ENCODE results near the gene SERGEF.

The SERGEF gene

DNA sequence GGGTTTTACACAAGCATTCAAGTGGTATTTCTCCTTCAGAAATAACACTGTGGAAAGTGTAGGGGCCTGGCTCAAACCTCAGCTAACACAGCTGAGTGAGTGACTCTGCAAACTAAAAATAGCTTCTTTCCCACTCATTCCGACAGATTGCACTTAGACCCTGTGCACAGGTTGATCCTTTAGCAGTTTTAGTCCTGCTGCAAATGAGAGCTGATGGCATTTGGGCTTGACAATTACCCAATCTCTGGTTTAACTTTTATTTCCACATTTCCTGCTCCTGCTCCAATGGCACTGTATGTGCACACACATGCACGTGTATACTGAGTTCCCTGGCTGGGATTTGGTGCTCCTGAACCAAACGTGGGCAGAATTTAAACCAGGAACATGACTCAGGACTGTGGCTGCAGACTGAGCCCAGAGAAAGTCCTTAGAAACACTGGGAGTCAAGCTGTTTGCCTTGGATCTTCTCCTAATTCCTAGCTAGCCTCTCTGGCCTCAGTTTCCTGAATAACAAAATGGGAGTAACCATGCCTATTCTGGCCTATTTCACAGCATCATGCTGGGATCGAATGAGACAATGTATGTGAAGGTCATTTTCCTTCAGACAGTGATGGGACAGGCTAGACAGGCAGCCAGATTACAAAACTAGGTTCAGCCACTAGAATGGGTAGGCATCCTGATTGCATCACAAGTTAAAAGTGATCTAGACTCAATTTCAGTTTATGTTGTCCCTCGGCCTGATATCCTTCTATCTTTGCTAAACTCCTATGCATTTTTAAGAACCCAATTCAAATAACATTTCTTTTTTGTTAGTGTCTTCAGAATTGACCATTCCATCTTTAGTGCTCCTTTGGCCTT lies 58.2 kb downstream of the SERGEF start:
- in situ Hi-C loops (cut with MboI; ENCODE audit: low sequenced_read_pairs), result no loop called here

DNA sequence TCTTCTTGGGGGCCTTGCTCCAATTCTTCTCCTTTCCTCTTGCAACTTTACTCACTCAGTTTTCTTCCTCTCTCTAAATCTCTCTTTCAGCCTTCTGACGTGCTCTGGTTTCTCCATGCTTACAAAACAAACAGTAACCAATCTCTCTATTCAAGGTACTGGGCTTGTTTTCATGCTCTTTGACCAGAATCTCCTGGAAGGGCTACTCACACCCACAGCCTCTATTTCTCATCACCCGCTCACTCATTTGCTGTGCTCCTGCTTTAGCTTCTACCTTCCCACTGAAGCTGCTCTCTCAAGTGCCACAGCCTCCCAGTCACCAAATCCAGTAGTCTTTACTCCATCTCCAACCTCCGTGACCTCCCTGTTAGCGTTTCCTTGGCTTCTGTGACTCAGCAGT lies 60.4 kb downstream of the SERGEF start:
- in situ Hi-C loops (cut with MboI; ENCODE audit: low sequenced_read_pairs), result no loop called here

DNA sequence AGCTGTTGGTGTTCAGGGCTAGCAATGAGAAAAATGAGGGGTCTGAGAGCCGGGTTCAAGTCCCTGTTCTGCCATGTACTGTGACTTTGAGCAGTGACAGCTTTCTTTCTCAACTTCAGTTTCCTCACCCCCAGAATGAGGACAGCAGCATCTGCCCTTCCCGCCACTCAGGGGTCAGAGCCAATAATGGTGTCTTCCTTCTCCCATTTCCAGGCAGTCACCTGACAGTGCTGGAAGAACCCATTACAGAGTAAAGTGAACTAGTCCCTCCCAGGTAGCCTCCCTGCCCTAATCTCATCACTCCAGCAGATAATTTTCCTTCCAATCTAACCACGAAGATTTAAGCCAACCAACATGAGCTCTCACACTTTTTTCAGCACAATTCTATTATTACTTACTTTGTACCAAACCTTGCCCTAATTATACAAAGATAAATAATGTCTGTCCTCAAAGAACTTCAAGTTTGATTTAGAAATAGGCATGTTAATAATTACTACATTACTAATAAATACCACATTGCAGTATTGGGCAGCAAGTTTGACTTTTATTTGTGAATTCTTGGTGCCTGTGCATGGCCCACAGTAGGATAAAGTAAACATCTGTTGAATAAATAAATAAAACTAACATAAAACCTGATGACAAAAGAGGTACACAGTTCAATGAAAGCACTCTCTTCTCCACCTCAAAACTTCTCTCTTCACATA lies 61.0 kb downstream of the SERGEF start:
- in situ Hi-C loops (cut with MboI; ENCODE audit: low sequenced_read_pairs), result no loop called here

DNA sequence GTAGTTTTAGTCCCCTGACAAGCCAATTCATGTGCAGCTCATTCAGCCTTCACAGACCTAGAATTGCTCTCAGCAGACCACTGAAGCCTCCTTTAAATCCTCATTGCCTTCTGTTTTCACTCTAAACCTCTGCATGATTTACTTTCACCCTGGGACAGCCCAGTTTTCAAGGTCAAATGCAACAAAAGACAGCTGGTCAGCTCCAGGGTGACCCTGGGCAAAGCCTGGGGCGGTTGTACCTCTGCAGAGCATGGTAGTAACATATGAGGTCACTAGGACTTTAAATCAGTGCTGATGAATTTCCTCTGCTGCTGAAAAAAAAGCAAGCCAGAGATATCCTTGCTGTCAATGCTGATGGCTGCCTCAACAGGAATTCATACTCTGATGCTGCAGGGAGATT lies 62.2 kb downstream of the SERGEF start:
- in situ Hi-C loops (cut with MboI; ENCODE audit: low sequenced_read_pairs), result no loop called here

DNA sequence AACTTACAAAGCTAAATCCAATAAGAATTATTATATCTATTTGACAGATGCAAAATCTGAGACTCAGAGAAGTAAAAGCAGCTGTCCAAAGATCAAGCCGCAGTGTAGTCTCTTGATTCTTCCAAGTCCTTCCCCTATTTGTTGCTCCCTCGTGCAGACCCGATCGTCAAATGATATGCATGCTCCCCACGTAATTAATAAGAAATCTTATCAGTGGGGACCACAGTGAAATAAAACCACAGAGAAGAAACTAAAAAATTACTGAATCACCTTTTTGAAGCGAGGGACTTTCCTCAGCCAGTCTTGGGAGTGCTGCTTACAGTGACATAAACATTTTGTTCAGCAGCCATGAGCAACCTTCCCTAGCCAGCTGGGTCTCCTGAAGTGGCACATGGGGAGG lies 64.6 kb downstream of the SERGEF start:
- in situ Hi-C loops (cut with MboI; ENCODE audit: low sequenced_read_pairs), result no loop called here

DNA sequence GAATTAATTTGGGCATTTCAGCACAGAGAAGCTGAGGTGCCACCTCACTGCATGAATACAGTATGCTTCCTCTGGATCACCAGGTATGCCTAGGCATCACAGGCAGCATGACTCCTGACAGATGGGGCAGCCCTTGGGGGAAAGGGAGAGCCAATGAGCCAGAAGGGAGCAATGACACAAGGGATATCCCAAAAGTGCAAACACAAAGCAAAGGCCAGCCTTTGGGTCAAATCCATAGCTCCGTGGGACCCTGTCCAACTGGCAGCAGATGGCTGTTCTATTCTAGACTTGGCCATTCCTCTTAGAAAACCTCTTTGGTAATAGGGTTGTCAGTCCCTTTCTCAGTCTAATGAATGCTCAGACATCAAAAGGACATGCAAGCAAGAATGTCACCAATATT lies 73.3 kb downstream of the SERGEF start:
- in situ Hi-C loops (cut with MboI; ENCODE audit: low sequenced_read_pairs), result no loop called here

DNA sequence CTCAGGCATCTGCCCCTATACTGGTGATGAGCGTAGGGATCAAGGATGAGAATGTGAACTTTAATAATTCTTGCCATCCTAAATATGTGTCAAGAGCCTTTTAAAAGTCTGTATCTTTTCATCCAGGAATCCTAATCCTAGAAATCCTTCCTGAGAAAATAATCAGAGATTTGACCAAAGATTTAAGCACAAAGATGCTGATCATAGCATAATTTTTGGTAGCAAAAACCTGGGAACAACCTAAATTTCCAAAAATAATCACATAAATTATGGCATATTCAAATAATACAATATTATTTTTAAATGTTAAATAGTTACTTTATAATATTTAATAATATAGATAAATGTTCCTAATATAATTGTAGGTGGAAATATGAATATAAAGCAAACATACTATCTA lies 76.1 kb downstream of the SERGEF start:
- in situ Hi-C loops (cut with MboI; ENCODE audit: low sequenced_read_pairs), result no loop called here

DNA sequence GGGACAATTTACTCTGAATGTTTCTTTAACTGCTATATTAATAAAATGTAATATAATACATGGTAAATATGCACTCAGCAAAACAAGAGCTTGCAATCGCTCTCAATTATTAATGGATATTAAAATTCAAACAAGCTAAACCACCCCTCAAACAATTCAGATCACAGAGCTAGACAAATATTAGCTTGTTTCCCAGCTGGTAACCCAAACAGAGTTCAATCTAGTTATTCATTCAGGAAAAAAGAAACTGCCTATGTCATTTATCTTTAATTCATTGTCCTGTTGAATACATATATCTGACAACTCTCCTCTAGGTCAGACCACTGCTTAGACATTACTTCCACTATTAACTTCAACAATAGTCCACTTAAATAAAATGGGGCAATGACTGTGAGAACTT lies 78.7 kb downstream of the SERGEF start:
- in situ Hi-C loops (cut with MboI; ENCODE audit: low sequenced_read_pairs), result no loop called here

DNA sequence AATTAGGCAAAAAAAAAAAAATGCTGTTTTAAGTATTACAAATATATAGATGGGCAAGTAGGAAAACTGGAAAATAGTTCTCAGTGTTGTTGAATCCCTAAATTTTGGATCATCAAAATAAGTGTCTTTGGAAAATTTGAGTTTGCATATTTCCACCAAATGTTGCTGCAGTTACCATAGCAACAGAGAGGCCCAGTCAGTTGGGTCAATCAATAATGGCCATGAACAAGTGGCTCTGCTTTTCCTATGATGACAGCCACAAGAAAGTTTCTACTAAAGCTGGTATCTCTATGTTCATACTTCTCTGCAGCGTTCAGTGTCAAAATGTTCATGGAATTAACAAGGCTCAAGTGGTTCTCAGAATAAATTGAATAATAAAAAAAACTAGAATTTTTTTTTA lies 79.1 kb downstream of the SERGEF start:
- in situ Hi-C loops (cut with MboI; ENCODE audit: low sequenced_read_pairs), result no loop called here

DNA sequence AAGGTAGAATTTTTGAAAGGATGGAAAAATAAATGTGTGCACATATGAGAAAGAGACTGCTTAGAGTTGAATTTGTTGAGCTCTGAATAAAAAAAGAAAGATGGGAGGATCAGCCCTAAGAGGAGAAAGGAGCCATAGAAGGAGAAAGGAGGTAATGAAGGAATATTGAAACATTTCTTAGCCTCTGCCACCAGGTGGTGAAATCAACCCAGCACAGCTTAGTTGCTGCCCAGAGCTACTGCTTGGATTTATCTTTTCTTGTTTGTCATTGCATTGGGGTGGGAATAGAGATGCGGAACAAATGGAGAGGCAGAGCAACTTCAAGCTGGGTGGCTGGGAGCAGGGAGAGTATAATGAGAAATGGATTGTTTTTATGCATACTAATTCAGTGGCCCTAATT lies 80.4 kb downstream of the SERGEF start:
- in situ Hi-C loops (cut with MboI; ENCODE audit: low sequenced_read_pairs), result no loop called here

DNA sequence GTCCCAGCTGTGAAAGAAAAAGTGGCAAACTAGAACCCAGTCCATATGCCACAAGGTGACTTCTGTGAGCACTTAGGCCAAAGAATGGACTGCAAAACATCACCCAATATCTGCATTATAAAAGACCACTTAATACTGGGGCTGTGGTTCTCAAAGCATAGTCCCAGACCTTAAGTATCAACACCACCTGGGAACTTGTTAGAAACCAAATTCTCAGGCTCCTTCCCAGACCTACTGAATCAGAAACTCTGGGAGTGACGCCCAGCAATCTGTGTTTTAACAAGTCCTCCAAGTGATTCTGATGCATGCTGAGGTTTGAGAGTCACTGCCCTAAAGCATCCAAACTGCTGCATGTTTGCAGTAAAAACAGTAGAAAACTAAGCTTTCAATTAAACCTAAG lies 81.3 kb downstream of the SERGEF start:
- in situ Hi-C loops (cut with MboI; ENCODE audit: low sequenced_read_pairs), result no loop called here

DNA sequence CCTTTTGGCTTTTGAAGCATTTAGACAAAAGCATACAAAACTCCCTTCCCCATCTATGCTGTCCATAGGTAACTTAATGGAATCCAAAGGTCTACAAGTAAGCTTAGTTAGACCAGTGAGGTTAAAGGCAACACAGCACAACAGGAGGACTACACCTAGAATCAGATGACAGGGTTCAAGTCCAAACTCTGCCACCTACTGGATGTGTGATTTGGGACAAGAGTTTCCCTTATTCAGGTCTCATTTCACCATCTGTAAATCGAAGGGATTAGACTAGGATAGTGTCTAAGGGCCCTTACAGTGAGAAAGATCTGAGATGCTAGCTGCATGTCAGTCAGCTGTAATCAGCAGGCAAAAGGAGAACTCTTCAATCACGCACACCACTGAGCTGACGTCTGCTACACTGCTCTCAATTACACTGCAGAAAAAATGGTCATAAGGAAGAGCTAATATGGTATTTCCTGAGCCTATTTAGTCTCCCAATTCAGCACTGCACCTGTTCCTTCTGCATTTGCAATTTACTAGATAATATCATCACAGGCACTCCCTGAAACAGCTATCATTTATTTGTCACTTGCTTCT lies 82.2 kb downstream of the SERGEF start:
- in situ Hi-C loops (cut with MboI; ENCODE audit: low sequenced_read_pairs), result no loop called here

DNA sequence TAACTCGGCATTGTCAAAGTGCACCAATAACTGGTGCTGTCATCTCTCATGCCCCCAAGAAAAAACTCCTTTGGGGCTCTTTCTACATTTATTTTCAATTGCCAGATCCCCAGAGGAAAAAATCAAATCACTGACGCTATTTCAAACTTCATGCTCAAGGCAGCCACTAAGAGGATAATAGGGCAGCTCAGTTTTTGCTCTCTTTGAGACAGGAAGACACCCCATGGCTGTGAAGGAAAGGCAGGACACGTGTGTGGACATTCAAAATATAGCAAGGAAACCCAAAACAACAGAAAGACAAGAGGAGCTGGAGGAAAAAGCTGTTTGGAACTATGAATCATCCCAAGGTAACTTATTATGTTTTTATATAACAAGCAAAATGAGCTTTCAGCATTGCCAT lies 83.7 kb downstream of the SERGEF start:
- in situ Hi-C loops (cut with MboI; ENCODE audit: low sequenced_read_pairs), result no loop called here

DNA sequence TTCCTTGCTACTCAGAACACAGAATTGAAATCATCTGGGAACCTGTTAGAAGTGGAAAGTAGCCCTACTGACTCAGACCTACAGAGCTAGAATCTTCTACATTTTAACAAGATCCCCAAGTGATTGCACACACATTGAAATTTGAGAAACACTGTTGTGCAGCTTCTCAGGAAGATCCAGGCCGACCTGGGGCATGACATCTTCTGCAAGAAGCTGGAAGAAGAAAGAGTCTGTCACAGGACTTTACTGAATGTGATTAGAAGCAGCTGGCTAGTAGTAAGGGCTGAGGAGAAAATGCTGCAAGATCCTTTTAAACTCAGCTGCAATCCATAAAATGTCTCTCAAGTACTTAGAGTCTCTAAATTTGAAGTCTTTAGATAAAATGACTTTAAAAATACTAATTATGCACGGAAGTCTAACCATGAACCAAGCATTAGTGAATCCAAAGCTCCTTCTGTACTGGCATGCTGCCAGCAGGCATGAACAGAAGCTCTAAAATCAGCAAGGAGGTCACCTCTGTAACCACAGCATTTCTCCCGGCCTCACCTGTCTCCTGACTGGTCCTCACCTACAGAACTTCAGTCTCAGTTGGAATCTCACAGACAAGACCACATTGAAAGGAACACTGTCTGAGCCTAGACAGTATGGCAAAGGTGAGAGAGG lies 85.0 kb downstream of the SERGEF start:
- in situ Hi-C loops (cut with MboI; ENCODE audit: low sequenced_read_pairs), result no loop called here

DNA sequence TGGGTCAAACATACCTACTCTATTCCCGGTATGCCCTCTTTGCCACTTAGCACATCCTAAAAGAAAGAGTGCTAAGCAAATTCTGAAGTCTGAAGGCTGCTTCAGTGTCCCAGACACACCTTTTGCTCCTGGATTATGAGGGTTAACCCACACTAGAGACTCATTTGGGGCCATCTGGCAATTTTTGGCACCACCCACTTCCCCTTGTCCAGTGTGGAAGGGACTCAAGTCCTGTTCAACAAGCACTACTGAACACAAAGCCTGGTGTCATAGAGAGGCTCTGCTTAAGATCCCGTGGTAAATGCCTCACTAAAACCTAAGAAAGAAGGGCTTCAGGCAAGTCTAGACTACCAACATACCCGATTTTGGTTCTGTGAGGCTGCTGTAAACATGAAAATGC lies 85.8 kb downstream of the SERGEF start:
- in situ Hi-C loops (cut with MboI; ENCODE audit: low sequenced_read_pairs), result no loop called here

DNA sequence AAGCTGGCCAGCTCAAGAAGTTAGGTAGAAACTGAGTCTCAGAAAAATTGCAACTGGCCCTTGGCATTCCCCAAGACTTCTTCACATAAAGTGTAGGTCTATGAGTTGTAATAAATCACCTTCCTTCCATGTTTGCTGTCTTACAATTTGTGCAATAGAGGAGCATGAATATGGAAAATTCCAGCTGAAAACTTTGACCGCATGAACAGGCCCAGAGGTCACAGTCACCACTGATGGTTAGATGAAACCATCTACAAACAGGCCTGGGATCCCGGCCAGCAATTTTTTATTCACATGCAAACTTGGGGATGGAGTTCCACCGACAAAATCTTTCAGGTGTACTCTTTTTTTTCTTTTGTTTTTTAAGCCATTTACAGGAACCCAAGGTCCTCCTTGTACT lies 88.1 kb downstream of the SERGEF start:
- in situ Hi-C loops (cut with MboI; ENCODE audit: low sequenced_read_pairs), result no loop called here

DNA sequence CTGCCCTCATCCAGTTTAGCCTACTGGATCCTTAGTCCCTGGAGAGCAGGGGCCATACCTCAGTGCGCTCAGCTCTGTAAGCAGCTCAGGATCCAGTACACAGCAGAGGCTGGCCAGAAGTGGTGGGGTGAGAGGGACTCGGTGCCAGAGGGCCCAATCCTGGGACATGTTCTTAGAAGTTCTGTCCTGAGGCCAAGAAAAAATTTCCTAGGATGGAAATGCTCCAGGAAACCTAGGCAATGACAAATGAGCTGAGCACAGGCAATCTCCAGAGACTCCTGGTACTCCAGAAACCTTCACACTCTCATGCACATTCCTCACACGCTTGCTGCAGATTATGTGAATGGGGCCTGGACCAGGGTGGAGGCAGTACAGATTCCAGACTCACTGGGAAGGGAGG lies 89.6 kb downstream of the SERGEF start:
- in situ Hi-C loops (cut with MboI; ENCODE audit: low sequenced_read_pairs), result no loop called here

DNA sequence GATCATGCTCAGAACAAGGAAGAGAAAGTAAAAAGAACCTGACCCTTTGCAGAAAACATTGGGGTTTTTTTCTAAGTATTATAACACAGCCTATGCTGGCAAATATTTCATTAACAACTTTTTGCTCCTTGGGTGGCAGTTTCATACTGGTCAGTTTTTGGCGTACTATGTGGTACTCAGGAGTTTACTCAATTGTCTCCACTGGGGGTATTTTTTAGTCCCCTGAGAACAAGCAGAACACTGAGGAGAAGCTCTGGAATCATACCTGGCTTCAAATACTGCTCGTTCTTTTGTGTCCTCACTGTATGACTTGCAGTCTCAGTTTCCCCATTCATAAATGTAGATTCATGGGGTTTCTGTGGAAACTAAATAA lies 90.4 kb downstream of the SERGEF start:
- in situ Hi-C loops (cut with MboI; ENCODE audit: low sequenced_read_pairs), result no loop called here

DNA sequence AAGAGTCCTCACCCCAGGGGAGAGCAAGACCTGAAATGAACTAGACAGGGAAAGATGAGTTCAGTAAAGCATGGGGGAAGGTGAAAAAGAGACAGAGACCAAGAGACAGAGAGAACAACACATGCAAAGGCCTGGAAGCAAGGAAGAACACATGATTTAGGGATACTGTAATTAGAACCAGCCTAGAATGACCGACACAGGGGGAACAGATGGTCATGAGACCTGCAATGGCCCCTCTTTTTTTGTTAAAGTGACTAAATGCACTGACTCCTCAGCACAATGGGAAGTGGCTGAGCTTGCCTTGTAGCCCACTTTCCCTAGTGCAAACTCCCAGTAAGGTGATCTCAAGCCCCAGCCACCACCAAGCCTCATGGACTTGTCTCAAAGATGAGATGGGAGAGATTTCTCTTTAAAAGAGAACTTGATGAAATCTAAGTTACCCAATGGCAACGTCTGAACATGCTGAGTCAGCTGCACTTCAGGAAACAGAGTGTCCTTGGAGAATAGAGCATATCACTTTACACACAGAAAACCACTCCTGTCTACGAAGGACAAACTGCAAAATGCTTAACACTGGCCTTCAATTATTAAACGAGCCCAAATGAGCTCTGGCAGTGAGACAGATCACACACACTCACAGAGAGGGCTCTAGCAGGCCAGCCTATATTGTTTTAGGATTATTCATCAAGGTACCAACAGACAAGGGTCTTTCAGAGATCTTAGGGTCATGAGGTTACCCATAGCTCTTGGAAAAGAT lies 91.0 kb downstream of the SERGEF start:
- in situ Hi-C loops (cut with MboI; ENCODE audit: low sequenced_read_pairs), result no loop called here

DNA sequence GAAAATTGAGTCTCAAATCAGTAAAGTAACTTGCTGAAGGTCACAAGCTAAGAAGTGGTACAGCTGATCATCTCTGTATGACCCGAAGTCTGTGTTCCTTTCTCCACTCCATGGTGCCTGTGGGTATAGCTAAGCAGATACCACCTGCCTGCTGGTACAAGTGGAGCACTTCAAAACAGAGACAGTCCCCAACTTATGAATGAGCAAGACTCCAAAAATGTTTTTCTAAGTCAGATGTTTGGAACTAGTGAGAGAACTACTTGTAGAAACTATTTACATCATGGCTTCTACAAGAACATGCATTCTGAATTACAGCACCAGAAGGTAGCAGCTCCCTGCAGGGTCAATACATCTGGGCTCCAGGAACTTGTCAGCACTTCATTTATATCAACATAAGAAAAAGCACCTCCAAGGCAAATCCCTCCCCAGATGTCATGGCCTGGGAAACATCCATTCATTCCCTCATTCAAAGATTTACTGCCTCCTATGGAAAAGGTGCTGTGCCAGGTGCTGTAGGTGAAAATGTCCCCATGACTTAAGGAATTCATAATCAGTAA lies 94.7 kb downstream of the SERGEF start:
- in situ Hi-C loops (cut with MboI; ENCODE audit: low sequenced_read_pairs), result no loop called here

DNA sequence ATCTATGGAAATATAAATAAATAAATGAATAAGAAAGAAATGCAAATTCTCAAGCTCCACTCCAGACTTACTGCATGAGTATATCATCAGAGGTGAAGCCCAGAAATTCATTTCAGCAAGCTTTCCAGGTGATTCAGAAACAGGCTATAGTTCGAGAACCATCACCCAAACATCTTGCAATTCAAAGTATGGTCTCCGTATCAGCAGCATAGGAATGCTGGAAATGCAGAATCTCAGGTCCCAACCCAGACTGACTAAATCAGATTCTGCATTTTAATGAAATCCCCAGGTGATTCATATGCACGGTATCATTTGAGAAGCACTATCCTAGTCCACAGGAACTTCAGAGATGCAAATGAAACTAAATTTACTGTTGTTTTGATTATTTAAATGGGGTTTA lies 95.3 kb downstream of the SERGEF start:
- in situ Hi-C loops (cut with MboI; ENCODE audit: low sequenced_read_pairs), result no loop called here
